ENCODE measurements around the gene CTNND2.

GRCh38 chr5:11642438-11642837 is 261.8 kb downstream of the CTNND2 start:
- TF ChIP-seq POLR2A (IDR thresholded peaks at IDR 0.05) (no peak), CTCF (IDR thresholded peaks at IDR 0.05) (no peak)
